GM19372 (cell line): ENCODE data around the gene CRYGC.

Source experiments
- ATAC-seq: cut with Tn5 transposase; IDR thresholded peaks from one replicate; pipeline ENCODE4 v1.9.1; 2021; ENCODE audit warnings: mild to moderate bottlenecking, low read depth, moderate library complexity; ENCODE audit not compliant: unreplicated experiment

Gene CRYGC, protein sequence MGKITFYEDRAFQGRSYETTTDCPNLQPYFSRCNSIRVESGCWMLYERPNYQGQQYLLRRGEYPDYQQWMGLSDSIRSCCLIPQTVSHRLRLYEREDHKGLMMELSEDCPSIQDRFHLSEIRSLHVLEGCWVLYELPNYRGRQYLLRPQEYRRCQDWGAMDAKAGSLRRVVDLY

DNA sequence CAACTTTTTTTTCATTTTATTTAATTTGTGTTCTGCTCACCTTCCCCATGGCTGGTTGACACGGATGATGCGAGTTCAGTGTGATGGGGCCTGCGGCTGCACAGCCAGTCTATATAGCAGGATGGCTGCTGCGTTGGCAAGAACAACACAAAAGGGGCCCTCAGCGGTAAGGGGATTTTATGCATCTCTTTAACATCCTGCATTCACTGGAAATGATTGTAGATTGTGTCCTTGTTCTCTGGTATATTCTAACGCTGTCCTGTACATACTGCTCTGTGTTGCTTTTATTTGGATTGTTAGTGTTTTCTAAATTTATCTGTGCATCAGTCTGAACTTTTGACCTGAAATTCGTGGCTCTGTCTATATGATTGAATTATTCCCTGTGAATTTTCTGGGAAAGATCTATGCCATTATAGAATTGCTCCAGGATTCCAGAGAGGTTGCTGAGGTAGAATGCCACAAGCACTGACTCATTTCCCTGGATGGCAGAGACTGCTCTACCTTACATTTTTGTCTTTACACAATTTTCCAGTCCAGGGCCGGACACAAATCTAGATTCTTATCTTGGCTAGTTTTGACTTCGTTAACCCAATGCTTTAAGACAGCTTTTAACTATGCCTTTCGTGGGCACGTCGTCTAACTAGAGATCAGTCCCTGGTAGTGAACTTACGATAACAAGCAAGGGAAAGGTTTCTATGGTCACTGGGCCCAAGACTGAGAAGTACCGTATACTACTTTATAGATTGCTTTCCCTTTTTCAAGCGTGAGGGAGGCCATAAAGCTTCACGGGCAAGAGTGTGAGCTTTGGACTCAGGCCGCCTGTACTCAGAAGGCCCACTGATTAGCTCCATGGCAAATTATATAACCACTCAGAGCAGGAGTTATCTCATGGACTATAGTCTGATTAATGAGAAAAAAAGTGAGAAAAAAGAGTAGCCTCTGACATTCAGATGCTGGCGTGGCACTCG lies at the start of gene CRYGC:
CRYGC (minus strand) TSS at position 85 of the 968 bp plus-strand sequence; CDS start at position 49, 36 bp downstream.
- no peak for ATAC-seq

DNA sequence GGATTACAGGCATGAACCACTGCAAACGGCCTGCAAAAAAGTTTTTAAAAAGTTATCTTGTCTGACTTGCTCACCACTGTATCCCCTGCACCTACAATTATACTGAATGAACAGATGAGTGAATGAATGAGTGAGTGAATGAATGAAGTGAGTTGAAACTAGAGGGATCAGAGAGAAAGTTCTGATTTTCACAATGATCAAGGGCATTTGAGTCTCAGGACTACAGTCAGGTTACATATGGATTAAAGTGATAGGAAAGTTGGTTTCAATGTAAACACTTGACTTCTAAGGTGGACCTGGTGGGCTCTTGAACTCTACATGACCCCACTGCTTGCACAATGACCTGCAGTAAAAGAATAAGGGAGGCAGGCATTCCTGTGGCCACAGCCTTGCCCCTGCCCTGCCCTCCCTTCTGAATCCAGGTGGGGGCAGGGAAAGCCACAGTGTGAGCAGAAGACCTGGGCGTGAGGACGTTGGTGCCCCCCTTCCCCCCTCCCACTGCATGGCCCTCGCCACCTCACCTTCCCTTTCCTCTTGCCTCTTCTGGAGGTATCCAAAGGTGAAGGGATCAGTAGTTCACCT lies 49.5 kb upstream of the CRYGC start:
- no peak for ATAC-seq

DNA sequence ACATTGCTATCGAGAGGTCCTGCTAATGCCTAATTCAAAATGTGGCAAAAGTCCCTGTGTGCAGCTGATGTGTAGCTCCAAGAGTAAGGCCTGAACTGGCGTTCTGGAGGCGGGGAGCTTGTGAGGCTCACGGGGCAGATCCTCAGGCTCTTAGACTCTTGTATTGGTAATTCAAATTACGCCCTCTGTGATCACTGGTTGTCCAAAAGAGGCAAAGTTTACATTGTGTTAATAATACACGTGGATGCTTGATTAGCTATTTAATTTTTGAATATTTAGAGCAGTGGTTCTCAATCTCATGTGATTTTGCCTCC lies 46.2 kb upstream of the CRYGC start:
- ATAC-seq: no peak

DNA sequence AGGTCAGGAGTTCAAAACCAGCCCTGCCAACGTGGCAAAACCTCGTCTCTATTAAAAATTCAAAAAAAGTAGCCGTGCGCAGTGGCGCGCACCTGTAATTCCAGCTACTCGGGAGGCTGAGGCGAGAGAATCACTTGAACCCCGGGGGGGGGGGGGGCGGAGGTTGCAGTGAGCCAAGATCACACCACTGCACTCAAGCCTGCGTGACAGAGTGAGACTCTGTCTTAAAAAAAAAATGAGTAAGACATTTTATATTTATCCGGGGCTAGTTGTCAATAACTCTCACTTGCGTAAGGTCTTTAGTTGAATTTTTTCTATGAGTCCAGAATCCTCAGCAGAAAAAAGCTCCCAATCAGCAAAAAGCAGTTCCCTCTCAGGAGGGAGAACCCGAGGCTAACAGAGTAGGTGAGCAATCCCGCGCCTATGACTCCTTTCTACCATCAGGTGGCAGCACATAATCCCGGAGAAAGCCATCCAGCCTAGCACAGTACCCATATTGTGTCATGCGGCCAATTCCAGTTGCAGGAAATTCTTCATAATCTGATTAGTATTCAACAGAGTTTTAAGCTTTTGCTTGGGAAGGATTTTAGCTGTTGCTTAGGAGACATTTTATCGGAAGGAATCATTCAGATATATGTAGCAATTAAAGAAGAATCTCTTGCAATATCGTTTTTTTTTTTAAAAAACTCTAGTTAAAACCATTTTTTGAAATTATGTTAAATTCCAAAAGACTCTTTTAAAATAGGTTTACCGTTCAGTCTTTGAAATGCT lies 45.6 kb upstream of the CRYGC start:
- peak; percentile 99 for ATAC-seq

DNA sequence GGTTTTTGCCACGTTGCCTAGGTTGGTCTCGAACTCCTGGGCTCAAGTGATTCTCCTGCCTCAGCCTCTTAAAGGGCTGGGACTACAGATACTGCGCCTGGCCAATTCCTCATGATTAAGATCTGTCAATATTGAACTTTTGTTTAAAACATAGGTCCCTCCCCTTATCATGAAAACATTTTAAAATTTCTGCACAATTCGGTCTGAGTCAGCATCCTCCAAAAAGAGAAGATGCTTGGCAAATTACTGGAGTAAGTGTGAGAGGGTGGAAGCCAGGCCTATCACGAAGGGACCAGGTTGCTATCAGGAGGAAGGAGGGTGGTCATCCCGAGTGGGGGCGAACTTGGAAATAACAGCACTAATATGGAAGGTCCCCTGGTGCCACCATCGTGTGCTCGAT lies 44.5 kb upstream of the CRYGC start:
- ATAC-seq: no peak

DNA sequence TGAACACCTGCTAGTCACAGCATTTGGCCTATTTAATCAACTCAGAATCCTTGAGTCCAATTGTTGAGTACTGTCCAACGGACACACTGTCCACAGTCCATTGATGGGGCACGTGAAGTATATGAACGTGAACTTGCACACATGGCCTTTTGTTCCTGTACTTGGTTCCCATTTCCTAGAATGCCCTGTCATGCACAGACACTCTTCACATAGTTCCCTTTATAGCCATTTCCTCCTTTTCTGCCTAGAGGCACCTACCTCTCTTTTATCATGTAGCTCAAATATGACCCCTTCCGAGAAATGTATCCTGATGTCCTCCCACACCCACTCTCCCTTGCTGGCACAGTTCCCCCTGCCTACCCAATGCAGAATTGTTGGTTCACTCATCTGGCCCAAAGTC lies 42.5 kb upstream of the CRYGC start:
- no peak for ATAC-seq

DNA sequence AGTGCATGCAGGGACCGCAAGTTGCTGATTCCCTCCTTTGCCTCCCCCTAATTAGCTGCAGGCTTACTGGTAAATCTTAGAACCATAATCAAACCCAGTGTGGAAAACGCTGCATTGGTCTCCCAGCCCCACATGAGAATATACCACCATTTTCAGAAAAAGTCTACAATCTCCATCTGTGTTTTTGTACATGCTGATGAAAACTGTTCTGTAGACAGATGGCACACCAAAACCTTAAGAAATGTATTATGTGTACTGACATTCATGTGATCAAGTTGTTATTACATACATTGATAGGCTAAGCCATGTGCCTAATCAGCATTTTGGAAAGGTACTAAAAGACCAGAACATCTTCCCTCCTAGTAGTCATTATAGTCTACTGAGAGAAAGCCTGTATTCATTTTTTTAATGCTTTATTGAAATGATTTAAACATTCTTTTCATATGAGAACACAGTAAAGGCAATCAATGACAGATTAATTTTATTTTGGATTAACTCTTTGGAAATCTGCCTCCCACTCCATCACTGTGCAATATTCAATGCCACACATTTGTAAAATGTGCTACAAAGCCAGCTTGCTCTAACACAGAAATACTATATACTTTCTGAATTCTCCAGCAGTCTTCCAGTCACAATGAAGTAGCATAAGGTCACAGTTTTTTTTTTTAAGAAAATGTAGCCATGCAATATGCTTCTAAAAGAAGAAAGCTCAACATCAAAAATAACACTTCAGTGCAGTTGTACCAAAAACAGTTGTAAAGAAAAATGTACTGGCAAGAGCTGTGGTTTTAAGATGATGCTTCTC lies 35.5 kb upstream of the CRYGC start:
- no peak for ATAC-seq

DNA sequence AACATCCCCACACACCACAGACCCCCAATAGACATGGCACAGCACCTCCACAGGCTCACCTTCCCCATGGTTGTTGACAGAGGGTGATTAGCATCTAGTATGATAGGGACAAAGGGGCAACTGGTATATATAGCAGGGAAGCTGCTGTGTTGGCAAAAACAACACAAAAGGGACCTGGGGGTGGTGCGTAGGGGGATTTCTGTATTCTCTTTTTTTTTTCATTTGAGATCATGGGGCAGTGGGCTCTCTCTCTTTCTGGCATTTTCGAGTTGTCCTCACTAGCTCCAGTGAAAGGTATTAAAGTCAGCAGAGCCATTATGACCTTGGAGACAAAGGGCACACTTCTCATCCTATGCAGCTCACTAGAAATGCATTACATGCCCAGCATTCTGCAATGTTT lies 33.9 kb upstream of the CRYGC start, which contains the start of gene CRYGA:
CRYGA (minus strand) TSS at position 101 of the 400 bp plus-strand sequence; CDS start at position 68, 33 bp downstream.
- ATAC-seq: no peak

DNA sequence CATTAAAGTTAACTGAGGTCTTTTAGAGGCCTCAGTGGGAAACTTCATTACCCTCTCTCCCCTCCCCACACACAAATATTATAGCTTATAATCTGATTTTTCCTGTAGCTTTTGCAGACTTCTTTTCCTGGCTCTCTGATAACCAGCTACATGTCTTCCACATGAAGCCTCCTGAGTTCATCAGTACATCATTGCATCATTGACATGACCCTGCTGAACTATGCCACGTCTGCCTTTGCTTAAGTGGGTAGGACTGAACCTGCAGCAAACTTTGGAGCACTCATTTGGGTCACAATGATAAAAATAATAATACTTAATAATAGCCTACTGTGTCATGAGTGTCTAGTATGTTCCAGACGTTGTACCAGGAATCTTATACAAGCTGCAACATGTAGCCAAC lies 26.8 kb upstream of the CRYGC start:
- ATAC-seq: no peak

DNA sequence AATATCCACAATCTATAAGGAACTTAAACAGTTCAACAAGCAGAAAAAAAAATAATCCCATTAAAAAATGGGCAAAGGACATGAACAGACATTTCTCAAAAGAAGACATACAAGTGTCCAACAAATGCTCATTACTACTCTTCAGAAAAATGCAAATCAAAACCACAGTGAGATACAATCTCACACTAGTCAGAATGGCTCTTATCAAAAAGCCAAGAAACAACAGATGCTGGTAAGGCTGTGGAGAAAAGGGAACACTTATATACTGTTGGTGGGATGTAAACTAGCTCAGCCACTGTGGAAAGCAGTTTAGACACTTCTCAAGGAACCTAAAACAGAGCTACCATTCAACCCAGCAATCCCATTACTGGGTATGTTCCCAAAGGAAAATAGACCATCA lies 23.5 kb upstream of the CRYGC start:
- ATAC-seq: no peak

DNA sequence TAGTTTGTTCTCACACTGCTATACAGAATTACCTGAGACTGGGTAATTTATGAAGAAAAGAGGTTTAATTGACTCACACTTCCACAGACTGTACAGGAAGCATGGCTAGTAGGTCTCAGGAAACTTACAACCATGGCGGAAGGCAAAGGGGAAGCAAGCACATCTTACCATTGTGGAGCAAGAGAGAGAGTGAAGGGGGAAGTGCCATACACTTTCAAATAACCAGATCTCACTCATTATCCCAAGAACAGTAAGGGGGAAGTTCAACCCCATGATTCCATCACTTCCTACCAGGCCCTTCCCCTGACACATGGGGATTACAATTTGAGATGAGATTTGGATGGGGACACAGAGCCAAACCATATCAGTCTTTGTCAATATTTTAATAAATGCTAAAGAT lies 21.3 kb upstream of the CRYGC start:
- no peak for ATAC-seq

DNA sequence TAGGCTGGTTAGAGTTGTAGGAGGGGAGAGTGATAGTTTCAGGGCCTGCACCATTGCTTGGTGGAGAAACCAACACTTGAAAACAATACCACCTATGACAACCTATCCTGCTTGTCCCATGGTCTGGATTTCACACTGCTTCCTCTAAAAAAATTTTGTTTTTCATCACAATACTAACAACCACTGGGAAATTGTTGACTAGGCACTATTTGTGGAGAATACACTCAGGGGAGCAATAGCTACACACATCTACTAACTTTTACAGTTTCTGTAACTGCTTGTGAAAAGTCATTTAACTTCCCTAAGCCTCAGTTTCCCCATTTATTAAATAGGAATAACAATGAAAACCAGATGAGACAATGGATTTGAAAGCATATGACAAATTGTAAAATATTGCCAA lies 20.5 kb upstream of the CRYGC start:
- ATAC-seq: no peak

DNA sequence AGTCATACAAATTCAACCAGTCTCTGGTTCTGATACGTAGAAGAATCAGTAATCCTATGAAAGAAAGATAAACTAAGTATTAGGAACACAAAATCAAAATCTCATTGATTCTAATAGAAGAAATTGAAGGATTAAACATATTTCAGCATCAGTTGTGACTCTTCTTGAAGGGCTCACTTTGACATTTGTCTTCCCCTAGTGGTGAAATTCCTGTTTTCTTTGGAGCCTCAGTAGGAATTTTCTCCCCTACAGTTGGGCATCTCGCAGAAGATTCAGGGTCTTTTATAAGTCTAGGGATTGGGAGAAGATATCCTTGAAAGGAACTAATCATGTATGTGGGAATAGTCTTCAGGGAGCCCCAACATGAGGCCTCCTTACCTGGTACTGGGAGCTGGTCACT lies 19.2 kb upstream of the CRYGC start:
- no peak for ATAC-seq

DNA sequence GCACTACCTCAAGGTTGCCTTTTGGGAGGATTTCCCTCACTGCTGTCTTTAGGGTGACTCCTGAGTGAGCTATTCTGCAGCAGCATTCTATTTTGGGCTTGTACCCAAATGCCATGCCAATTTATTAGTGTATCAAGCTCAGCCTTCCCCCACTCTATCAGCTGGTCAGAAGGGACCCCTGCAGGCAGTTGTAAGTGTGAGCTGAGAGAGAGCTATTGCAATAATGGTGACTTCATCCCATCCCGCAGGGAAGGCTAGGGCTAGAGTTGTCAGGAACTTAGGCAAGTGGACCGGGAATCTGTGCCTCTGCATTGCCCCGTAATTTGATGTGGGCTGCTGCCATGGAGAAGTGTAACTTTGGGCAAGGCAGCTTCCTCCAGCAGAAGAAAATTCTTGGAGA lies 18.1 kb upstream of the CRYGC start:
- ATAC-seq: no peak

DNA sequence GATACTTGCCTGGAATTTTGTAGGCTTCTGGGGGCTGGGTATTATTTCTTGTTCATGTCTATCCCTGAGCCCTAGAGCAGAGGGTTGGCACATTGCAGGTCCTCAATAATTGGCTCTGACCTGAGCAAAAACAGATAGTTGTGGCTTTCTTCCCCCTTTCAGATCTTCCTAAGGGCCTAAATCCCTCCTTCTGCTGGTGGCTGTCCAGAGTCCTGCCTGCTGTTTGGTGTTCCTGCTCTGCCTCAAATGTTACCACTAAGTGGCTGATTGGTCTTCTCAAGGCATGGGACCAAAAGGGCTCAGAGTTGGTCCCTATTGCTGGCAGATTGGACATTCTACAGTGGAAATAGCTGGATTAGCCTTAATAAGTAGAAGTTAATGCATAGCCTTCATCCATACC lies 17.4 kb upstream of the CRYGC start:
- no peak for ATAC-seq

DNA sequence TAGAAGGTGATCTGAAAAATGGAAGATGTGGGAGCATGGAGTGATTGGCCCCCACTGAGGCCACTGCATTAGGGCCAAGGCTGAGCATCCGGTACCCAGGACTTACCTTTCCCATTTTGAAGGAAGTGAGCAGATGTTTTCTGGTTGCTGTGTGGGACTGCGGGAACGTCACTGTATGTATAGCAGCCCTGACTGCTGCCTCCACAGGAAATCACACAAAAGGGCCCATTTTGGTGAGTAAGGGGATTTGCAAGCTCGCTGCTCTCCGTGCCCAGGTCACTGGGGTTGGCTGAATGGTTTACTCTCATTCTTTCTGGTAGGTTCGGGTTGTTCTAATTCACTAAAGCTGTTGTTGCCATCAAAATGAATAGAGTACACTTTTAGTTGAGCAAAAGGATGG lies 16.4 kb upstream of the CRYGC start, which contains the start of gene CRYGB:
CRYGB (minus strand) TSS at position 153 of the 400 bp plus-strand sequence; CDS start at position 115, 38 bp downstream.
- no peak for ATAC-seq

DNA sequence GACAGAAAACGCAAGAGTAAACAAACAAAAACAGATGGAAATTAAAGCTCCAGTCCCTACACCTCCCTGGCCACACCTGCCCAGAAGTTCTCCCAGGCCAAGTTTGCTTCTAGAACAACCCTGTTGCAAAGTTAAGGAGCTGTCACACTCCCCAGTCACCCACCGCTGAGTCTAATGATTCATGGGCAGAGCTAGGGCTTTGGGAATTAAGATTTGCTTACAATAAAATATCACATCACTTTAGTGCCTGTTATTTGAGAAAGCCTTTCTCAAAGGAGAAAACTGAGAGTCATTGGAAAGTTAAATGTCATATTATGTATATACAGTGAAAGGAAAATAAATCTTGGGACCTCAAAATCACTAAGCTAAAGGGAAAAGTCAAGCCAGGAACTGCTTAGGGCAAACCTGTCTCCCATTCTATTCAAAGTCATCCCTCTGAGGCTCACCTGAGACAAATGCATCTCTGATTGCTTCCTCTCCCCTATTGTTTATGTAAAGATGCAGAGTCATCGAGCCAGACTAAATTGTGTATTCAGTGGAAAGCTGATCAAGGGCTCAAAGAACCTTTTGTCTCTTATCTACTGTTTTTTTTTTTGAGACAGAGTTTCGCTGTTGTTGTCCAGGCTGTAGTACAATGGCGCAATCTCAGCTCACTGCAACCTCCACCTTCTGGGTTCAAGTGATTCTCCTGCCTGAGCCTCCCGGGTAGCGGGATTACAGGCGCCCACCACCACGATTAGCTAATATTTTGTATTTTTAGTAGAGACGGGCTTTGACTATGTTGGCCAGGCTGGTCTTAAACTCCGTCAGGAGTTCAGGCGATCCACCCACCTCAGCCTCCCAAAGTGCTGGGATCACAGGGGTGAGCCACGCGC lies 13.5 kb upstream of the CRYGC start:
- ATAC-seq: no peak

DNA sequence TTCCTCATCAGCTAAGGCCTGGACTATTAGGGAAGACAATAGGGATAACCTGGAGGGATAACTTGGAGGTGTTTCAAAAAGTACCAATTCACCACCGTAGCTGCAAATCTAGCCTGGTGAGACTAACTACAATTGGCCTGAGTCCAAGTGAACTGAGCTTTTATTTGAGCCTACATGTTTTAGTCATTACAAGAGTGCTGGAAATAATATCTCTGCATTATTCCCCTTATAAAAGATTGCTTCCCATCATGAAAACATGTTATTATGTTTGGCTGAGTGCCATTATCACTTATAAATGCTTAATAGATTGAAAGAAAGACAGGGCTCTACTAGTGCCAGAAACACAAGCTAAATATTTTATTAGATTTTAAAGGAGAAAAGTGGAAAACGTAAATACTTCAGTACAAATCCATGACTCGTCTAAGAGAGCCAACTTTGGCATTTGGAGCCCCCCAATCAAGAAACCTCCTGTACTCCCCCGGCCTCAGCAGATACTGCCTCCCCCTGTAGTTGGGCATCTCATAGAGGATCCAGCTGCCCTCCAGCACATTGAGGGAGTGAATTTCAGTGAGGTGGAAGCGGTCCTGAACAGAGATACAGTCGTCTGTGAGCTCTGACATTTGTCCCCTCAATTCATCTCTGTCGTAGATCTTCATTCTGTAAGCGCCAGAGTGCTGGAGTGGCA lies 12.8 kb upstream of the CRYGC start:
- no peak for ATAC-seq
